Transverse colon (tissue), 4 donors: ENCODE data around the gene TRIM31. TPM values are rescaled to one million over a fixed set of nuclear protein-coding genes. Genes with fewer than 3 reads are reported as not detected.

Experiments
- DNase-seq: peaks from one replicate; pipeline ENCODE4 v3.0.0-alpha.2; 2019
- H3K27ac ChIP-seq, 4 donors: fragments of 200-600 bp; sonication (generic); 2 replicates each; pipeline ENCODE4 v1.5.1; 2016 to 2018; ENCODE audit warnings: inconsistent platforms in 4 of 4
- H3K27me3 ChIP-seq: fragments of 200-600 bp; sonication (generic); 2 replicates; pipeline ENCODE4 v1.5.1; 2017; ENCODE audit warnings: inconsistent platforms
- H3K36me3 ChIP-seq, 4 donors: fragments of 200-600 bp; sonication (generic); 2 replicates each; pipeline ENCODE4 v1.5.1; 2017 to 2019; ENCODE audit warnings: inconsistent platforms in 4 of 4
- H3K4me1 ChIP-seq, 4 donors: fragments of 200-600 bp; sonication (generic); 2 replicates each; pipeline ENCODE4 v1.5.1; 2017 to 2020; ENCODE audit warnings: inconsistent platforms in 4 of 4
- H3K4me3 ChIP-seq, 4 donors: fragments of 200-600 bp; sonication (generic); 1 replicate in 1 of 4; 2 replicates in 3 of 4; pipeline versions ENCODE4 v1.5.1 to v1.6.1; 2017 to 2019; ENCODE audit warnings: inconsistent platforms in 4 of 4
- H3K9me3 ChIP-seq, 2 donors: fragments of 200-600 bp; sonication (generic); 2 replicates each; pipeline ENCODE4 v1.5.1; 2017 to 2019; ENCODE audit warnings: inconsistent platforms in 2 of 2
- CTCF ChIP-seq, 5 experiments: fragments of 200-600 bp in 3 of 5; fragments of 450-650 bp in 2 of 5; sonication (generic) in 3 of 5; IDR thresholded peaks; 1 replicate in 2 of 5; 2 replicates in 3 of 5; pipeline ENCODE4 v1.5.1; 2016 to 2017; ENCODE audit warnings: antibody characterized with exemption in 5 of 5, inconsistent platforms in 3 of 5, mild to moderate bottlenecking in 2 of 5, moderate library complexity in 1 of 5
- EP300 ChIP-seq: sonication (generic); formaldehyde crosslinking; IDR thresholded peaks from one replicate; pipeline ENCODE4 v1.6.1; 2017; ENCODE audit warnings: antibody characterized with exemption, low read depth
- POLR2A ChIP-seq: fragments of 450-650 bp; IDR thresholded peaks from one replicate; pipeline ENCODE4 v1.6.1; 2016; ENCODE audit warnings: antibody characterized with exemption, mild to moderate bottlenecking, moderate library complexity
- POLR2AphosphoS5 ChIP-seq, 3 donors: sonication (generic); formaldehyde crosslinking; IDR thresholded peaks; one replicate each; pipeline ENCODE4 v1.6.1; 2016; ENCODE audit warnings: antibody characterized with exemption in 3 of 3
- WGBS, 2 donors: methylation state at CpG; one replicate each; pipeline ENCODE4 v1.1.5; 2018; ENCODE audit warnings: low coverage in 1 of 2; 5-methylcytosine and 5-hydroxymethylcytosine counted together
- in situ Hi-C, 4 donors: fragments of 200-750 bp; cut with MboI; loops; one replicate each; pipeline versions ENCODE4 v1.15.0 to v1.15.1; 2017; ENCODE audit warnings: low sequenced_read_pairs in 3 of 4, low pct_ligation_motif_present in 1 of 4, low pct_unique_long_range_greater_than_20kb in 1 of 4
- intact Hi-C: fragments of 100-400 bp; cut with DNase I; formaldehyde crosslinking; loops from one replicate; pipeline ENCODE4 v1.15.1; 2023; ENCODE audit warnings: low total_unique reads
- small RNA-seq, 4 donors: library from RNA; depleted of rRNA; stranded (forward); fragments of <200 nt; gene quantifications; one replicate each; pipeline ENCODE3, GENCODE V24; 2016
- total RNA-seq, 4 donors: library from RNA; depleted of rRNA; stranded (reverse); fragments of >200 nt; gene quantifications; one replicate each; pipeline ENCODE4 v1.1.0, GENCODE V29; 2016

The TRIM31 gene
- total RNA-seq, 4 donors from 2014 or later = 3.4 to 221 (median 151) TPM

- 77 to 89% methylated on average over 3 of the region's 3 CpGs for WGBS, 2 donors
- H3K27ac ChIP-seq = no peak overlapping the region
- DNase-seq = no peak
- H3K4me1 ChIP-seq = no peaks in the 10 kb centered on the region
- H3K9me3 ChIP-seq = no peaks in the 10 kb centered on the region
- intact Hi-C loops = no loop called here
- H3K4me3 ChIP-seq = no peak overlapping the region
- H3K36me3 ChIP-seq = no peaks in the 10 kb centered on the region
- TF ChIP-seq POLR2A = no peak
- no peak for TF ChIP-seq POLR2AphosphoS5 (IDR thresholded peaks at IDR 0.05)
- no peak for TF ChIP-seq EP300
- no peak for TF ChIP-seq CTCF (IDR thresholded peaks at IDR 0.05)
- H3K27me3 ChIP-seq = no peaks in the 10 kb centered on the region
- in situ Hi-C loops = no loop called here
Observed at GRCh38 chr6:30053682-30054081, 59.2 kb downstream of the TRIM31 start.

Small RNA genes lying within 50 kb of the gene (small RNA-seq; reads per million reads assigned to genes)
- gene RF00554 (0 reads per million in 4 donors), gene RF02219 (0 reads per million in 4 donors), gene RF02220 (0 reads per million in 4 donors)

Other genes starting within 250 kb of the TRIM31 start
- gene HLA-A, start 170.6 kb downstream of the TRIM31 start, total RNA-seq = 1,000 to 10,000 TPM in 3 of 4 donors, 100 to 1,000 TPM in 1; 733 to 1,932 (median 1,470) TPM
- 10 to 100 TPM in 3 of 4 donors, not detected in 1; 12.3 to 36.2 (median 21.6) TPM for gene POLR1H, start 51.8 kb downstream of the TRIM31 start, total RNA-seq
- 100 to 1,000 TPM in 1 of 4 donors, 10 to 100 TPM in 3; 55.3 to 276 (median 79.1) TPM for gene PPP1R11, start 45.9 kb downstream of the TRIM31 start, total RNA-seq
- gene RNF39, start 37.3 kb downstream of the TRIM31 start, total RNA-seq = under 1 TPM in 2 of 4 donors, not detected in 2; 0.27 to 0.95 TPM
- 10 to 100 TPM in 2 of 4 donors, 1 to 10 TPM in 1, under 1 TPM in 1; 0.40 to 14.8 (median 7.0) TPM for gene TRIM40, start 23.1 kb upstream of the TRIM31 start, total RNA-seq
- gene TRIM10, start 48.1 kb upstream of the TRIM31 start, total RNA-seq = 10 to 100 TPM in 1 of 4 donors, 1 to 10 TPM in 2, under 1 TPM in 1; 0.20 to 19.8 (median 3.7) TPM
- 10 to 100 TPM in 3 of 4 donors, 1 to 10 TPM in 1; 5.8 to 90.7 (median 51.8) TPM for gene TRIM15, start 50.5 kb upstream of the TRIM31 start, total RNA-seq
- 10 to 100 TPM; 19.5 to 92.0 (median 53.2) TPM for gene TRIM26, start 100.3 kb upstream of the TRIM31 start, total RNA-seq
- gene TRIM39, start 213.8 kb upstream of the TRIM31 start, total RNA-seq = 10 to 100 TPM in 2 of 4 donors, 1 to 10 TPM in 2; 7.6 to 19.1 (median 10.8) TPM
- gene RPP21, start 232.1 kb upstream of the TRIM31 start, total RNA-seq = 100 to 1,000 TPM in 1 of 4 donors, 10 to 100 TPM in 3; 61.9 to 246 (median 87.5) TPM